ENCODE data around the gene NELFCD. TPM values are rescaled to one million over a fixed set of nuclear protein-coding genes. Genes with fewer than 3 reads are reported as not detected.

NELFCD gene
- total RNA-seq, 3 donors from 2014 or later: 47.9 to 51.7 (median 50.0) TPM

DNA sequence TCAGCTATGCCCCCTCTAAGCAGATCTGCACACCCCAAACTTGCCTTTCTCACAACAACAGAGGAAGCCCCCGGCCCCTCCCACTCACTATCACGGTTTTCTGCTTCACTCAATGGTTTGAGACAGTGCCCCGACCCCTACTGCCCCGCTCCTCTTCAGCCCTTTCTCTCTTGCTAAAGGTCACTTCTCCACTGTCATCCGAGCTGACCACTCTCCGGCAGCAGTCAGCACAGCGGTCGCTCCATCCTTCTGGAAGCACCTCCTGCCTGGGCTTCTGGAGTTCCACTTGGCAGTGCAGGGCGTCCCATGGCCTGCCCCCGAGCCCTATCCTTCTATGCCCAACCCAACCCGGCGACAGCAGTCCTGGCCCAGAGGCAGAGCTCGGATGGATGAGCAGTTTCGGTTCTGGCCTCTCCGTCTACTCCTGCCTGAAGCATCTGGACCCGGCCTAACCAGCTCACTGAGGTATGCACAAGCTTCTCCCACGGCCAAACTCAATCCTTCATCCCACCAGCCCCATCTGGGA, 21.9 kb downstream of the NELFCD start:
- H3K36me3 ChIP-seq (ENCODE audit: low read depth): peaks cover 4% of the 10 kb centered on the region
- TF ChIP-seq, protein P1, sequence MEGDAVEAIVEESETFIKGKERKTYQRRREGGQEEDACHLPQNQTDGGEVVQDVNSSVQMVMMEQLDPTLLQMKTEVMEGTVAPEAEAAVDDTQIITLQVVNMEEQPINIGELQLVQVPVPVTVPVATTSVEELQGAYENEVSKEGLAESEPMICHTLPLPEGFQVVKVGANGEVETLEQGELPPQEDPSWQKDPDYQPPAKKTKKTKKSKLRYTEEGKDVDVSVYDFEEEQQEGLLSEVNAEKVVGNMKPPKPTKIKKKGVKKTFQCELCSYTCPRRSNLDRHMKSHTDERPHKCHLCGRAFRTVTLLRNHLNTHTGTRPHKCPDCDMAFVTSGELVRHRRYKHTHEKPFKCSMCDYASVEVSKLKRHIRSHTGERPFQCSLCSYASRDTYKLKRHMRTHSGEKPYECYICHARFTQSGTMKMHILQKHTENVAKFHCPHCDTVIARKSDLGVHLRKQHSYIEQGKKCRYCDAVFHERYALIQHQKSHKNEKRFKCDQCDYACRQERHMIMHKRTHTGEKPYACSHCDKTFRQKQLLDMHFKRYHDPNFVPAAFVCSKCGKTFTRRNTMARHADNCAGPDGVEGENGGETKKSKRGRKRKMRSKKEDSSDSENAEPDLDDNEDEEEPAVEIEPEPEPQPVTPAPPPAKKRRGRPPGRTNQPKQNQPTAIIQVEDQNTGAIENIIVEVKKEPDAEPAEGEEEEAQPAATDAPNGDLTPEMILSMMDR (IDR thresholded peaks at IDR 0.05): no peak
- DNase-seq (no peak), ATAC-seq (no peak)
- H3K4me3 ChIP-seq: no peak overlapping the region
- H3K4me1 ChIP-seq (ENCODE audit: low read depth): peaks cover 32% of the 10 kb centered on the region
- intact Hi-C loops (cut with DNase I, micrococcal nuclease): no loop called here
- no peaks in the 10 kb centered on the region for H3K9me3 ChIP-seq

DNA sequence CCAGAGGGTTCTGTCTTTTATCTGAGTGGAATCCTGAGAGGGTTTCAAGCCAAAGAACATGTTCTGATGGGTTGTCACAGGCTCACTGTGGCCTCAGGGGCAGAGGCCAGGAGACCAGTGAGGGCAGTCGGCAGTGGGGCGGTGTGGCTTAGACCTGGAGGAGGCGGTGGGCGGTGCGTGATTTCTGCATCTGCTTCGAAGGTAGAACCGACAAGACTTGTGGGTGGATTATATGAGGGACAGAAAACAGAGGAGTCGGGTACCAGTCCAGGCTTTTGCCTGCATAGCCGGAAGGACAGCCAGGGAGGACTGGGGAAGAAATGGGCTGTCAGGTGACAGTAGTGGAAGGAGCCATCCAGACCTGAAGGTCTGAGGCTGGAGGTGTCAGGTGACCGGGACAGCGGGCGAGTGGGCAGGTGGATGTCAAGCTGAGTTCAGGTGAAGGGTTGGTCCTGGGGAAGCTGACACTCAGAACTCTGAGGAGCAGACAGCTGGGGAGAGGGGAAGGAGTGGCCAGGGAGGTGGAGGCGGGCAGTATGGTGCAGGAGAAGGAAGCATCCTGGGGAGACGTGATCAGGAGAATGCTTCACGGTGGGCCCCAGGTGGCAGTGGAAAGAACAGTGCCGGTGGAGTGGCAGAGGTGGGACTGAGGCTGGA, 22.9 kb downstream of the NELFCD start:
- DNase-seq (no peak), ATAC-seq (no peak)
- TF ChIP-seq, protein P1 (IDR thresholded peaks at IDR 0.05): no peak
- H3K4me3 ChIP-seq: no peak overlapping the region
- intact Hi-C loops (cut with DNase I, micrococcal nuclease): no loop called here
- H3K9me3 ChIP-seq: no peaks in the 10 kb centered on the region
- peaks cover 32% of the 10 kb centered on the region for H3K4me1 ChIP-seq (ENCODE audit: low read depth)
- peaks cover 4% of the 10 kb centered on the region for H3K36me3 ChIP-seq (ENCODE audit: low read depth)

DNA sequence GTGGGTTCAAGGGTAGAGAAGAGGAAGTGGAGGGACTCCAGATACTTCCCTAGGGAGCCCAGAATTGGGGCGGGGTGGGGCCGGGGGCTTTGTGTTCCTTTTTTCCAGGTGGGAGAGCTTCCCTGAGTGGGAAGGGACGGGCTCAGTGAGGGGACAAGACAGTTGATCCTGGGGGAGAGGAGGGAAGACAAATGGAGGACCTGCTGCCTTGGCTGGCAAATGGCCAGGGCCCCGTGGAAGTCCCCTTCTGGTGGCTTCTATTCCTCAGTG, 23.4 kb downstream of the NELFCD start:
- intact Hi-C loops (cut with DNase I, micrococcal nuclease): no loop called here

DNA sequence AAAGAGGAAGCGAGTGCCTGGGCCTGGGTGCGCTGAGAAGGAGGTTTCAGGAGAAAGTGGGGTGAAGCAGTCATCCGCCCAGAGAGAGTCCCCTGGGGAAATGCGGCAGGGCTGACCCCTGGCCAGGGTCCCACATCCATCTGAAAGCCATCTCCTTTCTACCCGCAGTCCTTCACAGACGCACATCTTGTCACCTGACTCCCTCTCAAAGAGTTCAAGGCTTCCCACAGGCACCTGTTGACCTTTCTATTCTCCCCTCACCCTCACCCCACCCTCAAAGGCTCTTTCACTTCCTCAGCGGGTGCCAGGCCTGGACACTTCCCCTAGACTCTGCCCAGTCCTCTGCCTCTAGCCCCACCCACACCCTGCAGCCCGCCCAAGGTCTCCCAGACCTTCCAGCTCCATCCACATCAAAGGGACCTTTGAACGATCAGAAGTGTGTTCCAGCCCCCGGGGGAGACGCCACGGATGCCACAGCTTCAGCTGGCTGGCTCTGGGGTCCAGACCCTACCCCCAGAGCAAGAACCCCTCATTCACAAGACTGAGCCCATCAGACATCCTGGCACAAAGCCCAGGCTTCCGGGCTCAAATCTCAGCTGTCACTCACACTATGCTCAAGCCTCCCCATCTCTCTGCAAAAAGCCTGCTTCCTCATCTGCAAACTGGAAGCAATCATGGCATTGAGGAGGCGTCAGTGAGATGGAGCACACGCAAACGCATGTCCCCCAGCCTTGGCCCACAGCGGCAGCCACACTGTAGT, 23.9 kb downstream of the NELFCD start:
- Histone ChIP-seq H3K36me3 (ENCODE audit: low read depth) (peaks cover 4% of the 10 kb centered on the region), H3K4me1 (ENCODE audit: low read depth) (peaks cover 32% of the 10 kb centered on the region), H3K4me3 (no peak overlapping the region), H3K9me3 (no peaks in the 10 kb centered on the region)
- ATAC-seq: peak; percentile 73
- peak; percentile 77 to 91 (median 83) for DNase-seq
- TF ChIP-seq, protein P1 (IDR thresholded peaks at IDR 0.05): no peak
- intact Hi-C loops (cut with DNase I, micrococcal nuclease): no loop called here

More for the DNA sequence above, 23.4 kb downstream of the NELFCD start:
- H3K36me3 ChIP-seq (ENCODE audit: low read depth): peaks cover 4% of the 10 kb centered on the region
- TF ChIP-seq, protein P1 (IDR thresholded peaks at IDR 0.05): no peak
- ATAC-seq (no peak), DNase-seq (peak; percentile 62 to 88 (median 71))
- no peaks in the 10 kb centered on the region for H3K9me3 ChIP-seq
- no peak overlapping the region for H3K4me3 ChIP-seq
- peaks cover 32% of the 10 kb centered on the region for H3K4me1 ChIP-seq (ENCODE audit: low read depth)

DNA sequence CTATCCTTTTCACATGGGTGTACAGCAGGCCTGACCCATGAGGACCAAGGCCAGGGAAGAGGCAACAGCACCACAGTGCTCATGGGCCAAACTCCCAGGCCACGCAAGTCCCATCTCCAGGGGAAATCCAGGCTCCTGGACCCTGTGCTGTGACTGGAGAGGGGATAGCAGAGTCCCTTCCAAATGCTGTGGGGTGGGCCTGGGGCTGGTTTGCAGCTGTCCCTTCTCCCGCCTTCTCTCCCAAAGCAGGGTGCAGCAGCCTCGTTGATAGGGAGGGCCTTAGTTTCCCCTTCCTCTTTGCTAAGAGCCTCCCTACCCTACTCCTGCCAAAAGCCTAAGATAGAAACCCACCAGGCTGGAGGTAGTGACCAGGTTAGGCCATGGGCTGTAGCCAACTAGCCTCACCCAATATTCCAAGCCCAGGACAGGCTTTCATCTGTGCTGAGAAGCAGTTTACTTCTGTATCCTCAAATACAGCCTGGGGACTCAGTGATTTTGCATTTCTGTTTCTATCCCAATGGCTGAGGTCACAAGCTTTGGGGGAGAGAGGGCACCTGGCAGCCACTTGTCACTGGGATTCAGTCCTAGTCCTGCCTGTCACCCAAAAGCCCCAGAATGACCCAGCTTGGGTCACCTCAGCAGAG, 24.6 kb downstream of the NELFCD start:
- peaks cover 4% of the 10 kb centered on the region for H3K36me3 ChIP-seq (ENCODE audit: low read depth)
- H3K9me3 ChIP-seq: no peaks in the 10 kb centered on the region
- TF ChIP-seq, protein P1 (IDR thresholded peaks at IDR 0.05): no peak
- H3K4me1 ChIP-seq (ENCODE audit: low read depth): peaks cover 32% of the 10 kb centered on the region
- peak overlapping the region; percentile 59 for H3K4me3 ChIP-seq
- no peak for ATAC-seq
- intact Hi-C loops (cut with DNase I, micrococcal nuclease): no loop called here
- no peak for DNase-seq
